ENCODE data around the gene CAPN11.
"Not testable (repeated sequence)": the region's sequence is repeated elsewhere in the genome, so short reads cannot be mapped to it uniquely, and the experiment has no call there.

CAPN11 gene

DNA sequence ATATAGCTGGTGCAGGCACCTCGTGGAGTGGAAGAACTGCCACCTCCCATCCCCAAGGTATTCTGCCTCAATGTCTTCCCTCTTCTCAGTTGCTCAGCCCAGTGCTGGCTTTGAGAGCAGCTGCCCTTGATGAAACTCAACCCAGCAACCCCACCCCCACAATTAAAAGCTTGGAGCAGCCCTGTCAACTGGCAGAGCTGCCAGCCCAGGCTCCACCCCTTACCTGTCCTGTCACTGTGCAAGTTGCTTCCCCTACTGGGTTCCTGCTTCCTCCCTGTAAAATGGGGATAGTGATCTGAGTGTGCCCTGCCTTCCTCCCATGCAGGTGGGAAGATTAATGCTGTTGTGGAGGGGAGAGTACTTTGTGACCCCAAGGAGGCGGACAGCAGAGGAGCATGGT is 26.7 kb upstream of the CAPN11 start:
- no peak for DNase-seq

DNA sequence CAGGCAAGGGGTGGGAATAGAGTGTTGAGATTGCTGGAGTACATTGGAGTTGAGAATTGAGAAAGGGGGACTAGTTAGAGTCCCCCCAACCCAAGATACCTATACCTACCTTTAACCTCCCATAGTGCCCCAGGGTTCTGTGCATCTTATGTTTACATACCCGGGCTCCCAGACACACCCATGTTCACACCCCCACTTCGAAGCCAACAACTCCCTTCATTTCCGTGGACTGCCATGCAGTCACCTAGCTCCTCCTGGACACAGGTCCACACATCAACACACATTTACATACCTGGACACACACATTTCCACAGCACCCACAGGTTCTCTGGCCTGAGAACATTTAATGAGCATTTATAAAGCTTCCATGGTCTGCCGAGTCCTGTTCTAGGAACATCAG is 26.1 kb upstream of the CAPN11 start:
- DNase-seq: no peak

GRCh38 chr6:44133003-44133931 is 25.4 kb upstream of the CAPN11 start:
- peak in 1 of 4 experiments; percentile 19 for DNase-seq

- no peak for DNase-seq
Observed at GRCh38 chr6:44133981-44134711, 24.5 kb upstream of the CAPN11 start.

- DNase-seq: no peak
Observed at GRCh38 chr6:44135173-44135758, 23.4 kb upstream of the CAPN11 start.

- no peak for DNase-seq
Observed at GRCh38 chr6:44135875-44136274, 22.7 kb upstream of the CAPN11 start.

DNA sequence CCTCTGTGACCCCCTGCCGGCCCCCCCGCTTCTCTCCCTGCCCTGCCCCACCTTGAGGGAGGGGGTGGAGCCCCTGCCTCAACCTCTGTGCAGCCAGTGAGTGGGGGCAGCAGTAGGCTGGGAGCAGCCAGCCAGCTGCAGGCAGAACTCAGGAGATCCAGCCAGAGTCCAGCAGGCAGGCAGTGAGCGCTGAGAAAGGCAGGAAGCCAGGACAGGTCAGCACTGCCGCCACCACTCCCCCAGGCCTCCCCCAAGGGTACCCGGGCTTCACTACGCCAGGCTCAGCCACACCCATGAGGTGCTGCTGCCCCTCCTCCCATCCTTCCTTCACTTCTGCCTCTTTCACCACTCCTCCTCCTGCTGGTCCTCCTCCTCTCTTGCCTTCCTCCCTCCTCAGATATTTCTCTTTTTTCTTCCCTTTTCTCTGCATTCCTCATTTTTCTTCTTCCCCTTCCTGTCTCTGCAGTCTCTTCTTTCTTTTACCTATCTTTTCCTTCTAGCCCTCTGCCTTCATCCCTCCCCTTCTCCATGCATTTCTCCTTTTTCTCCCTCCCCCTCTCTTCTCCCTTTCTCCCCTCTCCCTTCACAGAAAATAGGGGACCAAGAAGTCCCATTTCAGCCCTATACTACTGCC is 19.8 kb upstream of the CAPN11 start:
- DNase-seq: no peak

- DNase-seq: no peak
Observed at GRCh38 chr6:44139351-44139743, 19.3 kb upstream of the CAPN11 start.

- DNase-seq: no peak
Observed at GRCh38 chr6:44142835-44143234, 15.8 kb upstream of the CAPN11 start.

DNA sequence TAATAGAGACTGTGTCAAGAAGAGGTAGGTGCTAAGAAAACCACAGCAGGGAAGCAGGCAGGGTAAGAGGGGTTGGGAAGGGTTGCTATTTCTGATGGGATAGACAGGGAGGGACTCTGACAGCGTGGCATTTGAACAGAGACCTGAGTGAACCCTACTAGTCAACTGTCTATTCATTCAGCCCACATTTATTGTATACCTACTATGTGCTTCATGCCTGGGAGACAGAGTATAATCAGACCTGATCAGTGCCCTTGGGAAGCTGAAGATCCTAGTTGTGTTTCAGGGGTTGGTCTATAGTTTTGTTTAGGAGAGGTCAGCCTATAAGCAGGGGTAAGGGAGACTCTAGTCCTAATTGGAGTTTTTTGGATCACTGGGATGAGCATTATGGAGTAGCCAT is 14.9 kb upstream of the CAPN11 start:
- DNase-seq: no peak

DNA sequence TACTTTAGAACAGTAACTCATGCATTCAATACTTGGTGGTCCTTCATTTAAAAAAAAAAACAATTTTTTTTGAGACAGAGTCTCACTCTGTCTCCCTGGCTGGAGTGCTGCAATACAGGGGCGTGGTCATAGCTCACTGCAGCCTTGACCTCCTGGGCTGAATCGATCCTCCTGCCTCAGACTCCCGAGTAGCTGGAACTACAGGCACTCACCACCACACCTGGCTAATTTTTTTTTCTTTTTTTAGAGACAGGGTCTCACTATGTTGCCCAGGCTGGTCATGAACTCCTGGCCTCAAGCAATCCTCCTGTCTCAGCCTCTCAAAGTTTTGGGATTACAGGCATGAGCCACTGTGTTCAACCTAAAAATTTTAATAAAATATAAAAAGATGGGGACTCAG is 14.1 kb upstream of the CAPN11 start:
- not testable (repeated sequence) for DNase-seq

DNA sequence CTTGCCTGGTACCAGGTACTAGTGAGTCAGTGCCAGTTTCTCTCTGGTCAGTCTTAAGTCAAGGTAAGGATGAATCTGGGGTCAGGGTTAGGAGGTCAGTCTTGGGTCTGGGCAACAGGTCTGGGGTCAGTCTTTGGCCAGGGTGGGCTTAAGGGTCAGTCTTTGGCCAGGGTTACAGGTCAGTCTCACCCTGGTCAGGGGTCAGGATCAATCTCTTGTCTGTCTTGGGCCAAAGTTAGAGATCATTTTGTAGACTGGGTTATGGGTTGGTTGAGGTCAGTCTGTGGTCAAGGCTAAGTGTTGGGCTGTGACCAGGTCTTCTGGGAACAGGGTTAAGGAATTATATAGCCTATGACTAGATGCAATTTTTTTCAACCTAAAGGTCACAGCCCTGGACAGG is 12.8 kb upstream of the CAPN11 start:
- no peak for DNase-seq

GRCh38 chr6:44146685-44147084 is 11.9 kb upstream of the CAPN11 start:
- no peak for DNase-seq

DNA sequence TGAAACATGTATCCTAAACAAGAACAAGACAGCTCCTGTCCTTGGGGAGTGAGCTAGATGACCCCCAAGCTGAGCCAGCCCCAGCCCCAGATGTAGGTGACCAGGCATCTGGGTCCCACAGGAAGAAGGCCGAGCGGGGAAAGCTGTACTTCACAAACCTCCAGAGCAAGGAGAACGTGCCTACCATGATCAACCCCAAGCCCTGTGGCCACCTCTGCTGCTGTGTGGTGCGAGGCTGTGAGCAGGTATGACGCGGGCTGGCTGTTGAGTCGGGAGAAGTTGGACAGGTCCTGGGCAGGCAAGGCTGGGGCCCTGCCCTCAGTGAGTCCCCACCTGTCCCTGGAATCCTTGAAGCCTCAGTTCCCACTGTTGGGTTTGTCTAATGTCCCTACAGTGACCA is 11.4 kb upstream of the CAPN11 start:
- no peak for DNase-seq

DNA sequence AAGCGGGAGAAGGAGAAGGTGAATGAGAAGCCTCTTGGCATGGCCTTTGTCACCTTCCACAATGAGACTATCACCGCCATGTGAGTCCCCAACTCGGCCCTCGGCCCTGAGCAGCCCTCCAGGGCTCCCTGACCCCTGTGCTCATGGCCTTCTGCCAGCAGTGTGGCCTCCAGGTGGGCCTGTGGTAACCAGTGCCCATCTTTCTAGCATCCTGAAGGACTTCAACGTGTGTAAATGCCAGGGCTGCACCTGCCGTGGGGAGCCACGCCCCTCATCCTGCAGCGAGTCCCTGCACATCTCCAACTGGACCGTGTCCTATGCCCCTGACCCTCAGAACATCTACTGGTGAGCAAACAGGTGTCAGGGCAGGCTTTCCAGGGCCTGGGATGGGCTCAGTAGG is 10.3 kb upstream of the CAPN11 start:
- no peak for DNase-seq

- no peak for DNase-seq
Observed at GRCh38 chr6:44149369-44150012, 9.1 kb upstream of the CAPN11 start.

DNA sequence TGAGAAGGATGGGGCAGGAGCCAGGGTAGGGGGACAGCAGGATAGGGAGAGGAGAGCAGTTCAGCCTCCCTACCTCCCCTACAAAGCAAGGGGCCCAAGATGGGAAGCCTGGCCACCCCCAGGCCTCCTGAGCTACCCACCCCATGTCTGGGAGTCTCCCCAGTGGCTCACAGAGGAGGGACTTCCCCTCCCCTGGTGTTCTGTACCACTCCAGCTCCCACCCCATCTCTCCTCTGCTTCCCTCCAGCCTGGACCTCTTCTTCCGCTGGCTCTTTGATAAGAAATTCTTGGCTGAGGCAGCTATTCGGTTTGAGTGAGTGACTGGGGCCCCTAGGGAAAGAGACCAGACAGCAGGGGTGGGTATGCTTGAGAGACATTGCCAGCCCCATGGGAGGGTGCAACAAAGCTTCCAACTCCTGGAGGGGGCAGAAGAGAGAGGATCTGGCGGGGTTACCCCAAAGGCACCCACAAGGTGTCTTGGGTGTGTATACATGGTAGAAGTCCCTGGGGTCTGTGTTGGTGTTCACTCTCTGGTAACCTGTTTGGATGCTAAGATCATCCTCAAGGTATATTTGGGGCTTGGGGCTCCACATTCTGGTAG is 8.2 kb upstream of the CAPN11 start:
- DNase-seq: no peak

DNA sequence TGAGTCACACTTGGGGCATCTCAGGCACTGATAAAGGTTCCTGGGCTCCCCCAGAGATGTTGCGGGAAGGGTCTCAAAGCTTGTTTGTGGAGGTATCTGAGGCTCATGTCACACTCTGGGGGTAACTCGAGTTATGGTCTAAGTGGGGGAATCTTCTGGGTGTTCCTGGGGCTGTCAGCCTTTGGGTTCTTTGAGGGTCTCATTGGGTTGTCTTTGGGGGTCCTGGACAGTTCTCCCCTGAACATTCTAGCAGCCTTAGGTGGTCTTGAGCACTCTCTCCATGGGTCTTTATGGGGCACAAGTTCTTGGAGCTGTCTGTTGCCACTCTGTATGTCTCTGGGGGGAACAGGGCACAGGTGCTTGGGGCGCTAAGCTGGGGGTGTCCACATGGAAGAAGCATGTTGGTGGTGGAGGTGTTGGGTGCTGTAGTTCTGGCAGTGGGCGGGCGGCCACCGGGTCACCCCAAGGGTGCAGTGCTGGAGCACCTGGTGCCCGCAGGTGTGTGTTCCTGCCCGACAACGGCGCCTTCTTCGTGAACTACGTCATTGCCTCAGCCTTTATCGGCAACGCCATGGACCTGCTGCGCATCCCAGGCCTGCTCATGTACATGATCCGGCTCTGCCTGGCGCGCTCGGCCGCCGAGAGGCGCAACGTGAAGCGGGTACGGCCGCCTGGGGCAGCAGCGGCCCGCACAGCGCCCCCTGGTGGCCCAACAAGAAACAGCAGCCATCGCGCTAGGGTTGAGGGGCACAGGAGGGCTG is 7.1 kb upstream of the CAPN11 start:
- peak; percentile 76 to 89 (median 85) for DNase-seq

DNA sequence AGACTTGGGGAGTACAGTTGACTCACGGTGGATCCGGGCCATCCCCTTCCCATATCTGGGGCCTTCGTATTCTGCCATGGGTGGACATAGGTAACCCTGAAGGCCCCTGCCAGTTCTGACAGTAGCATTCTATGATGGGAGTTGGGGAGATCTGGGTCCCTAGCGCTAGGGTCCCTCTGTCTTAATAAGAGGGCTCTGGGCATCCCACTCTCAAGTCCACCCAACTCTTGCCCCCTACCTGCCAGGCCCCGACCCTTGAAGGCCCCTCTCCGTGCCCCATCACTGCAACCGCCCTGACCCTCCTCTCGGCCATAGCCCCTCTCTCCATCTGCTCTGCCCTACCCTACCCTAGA is 6.5 kb upstream of the CAPN11 start:
- DNase-seq: no peak

- DNase-seq: no peak
Observed at GRCh38 chr6:44152533-44152932, 6.1 kb upstream of the CAPN11 start.

DNA sequence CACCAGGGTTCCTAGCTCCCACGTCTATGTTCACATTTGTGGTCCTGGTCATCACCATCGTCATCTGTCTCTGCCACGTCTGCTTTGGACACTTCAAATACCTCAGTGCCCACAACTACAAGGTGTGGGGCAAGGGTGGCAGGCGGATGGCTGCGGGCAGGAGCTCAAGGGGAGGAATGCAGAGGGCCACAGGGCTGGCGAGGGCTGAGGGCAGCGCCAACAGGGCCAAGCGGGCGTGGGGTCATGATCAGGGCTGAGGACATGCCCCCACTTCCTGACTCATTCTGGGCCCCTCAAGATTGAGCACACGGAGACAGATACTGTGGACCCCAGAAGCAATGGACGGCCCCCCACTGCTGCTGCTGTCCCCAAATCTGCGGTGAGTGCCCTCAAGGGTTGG is 4.6 kb upstream of the CAPN11 start:
- DNase-seq: no peak
